Activated CD4-positive, CD25-positive, alpha-beta regulatory T cell (primary cell): ENCODE measurements around the gene SAXO2.
"Not testable (repeated sequence)": the region's sequence is repeated elsewhere in the genome, so short reads cannot be mapped to it uniquely, and the experiment has no call there.

Experiments
- DNase-seq, 4 experiments: peaks; one replicate each; lab custom pipeline; 2025; lab: John Stamatoyannopoulos, UW

SAXO2 gene

DNA sequence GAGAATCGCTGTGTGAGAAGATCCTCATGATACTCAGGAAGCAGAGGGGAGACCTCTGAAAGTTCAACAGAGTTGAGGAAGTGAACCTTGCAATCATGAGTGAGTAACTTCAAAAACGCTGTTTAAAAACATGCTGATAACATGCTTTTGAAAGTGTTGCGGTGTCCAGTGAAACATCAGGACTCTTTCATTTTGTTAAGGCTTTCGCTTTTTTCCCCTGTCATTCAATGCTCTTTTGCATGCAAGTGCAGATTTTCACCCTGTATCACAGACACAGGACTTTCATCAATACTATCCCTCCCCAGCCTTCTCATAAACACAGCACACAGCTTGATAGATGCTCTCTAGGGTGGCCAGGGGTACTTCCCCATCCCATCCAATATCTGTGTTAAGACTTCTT, 23.9 kb downstream of the SAXO2 start:
- DNase-seq = not testable (repeated sequence)

DNA sequence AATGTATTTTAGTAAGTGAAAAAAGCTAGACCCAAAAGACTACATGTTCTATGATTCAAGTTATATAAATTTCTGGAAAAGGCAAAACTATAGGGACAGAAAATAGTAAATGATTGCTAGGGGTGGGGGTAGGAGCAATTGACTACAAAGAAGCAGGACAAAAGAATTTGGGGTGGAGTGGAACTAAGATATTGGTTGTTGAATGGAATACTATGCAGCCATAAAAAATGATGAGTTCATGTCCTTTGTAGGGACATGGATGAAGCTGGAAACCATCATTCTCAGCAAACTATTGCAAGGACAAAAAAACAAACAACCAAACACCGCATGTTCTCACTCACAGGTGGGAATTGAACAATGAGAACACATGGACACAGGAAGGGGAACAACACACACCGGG, 25.6 kb downstream of the SAXO2 start:
- not testable (repeated sequence) for DNase-seq

DNA sequence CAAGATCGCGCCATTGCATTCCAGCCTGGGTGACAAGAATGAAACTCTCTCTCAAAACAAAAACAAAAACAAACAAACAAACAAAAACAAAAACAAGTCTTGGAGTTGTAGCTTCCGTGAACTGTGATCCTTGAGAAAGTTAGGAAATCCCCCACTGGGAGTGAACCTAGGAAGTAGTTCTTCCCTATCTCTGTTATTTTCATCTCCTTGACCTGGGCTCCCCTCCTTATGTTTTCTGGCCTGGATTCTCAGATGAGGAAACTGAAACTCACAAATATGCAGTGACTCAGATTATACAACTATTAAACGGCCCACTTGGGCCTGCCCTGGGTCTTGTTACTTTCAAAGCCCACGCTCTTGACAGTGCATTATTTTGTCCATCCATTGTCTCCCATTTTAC, 29.7 kb downstream of the SAXO2 start:
- no peak for DNase-seq

DNA sequence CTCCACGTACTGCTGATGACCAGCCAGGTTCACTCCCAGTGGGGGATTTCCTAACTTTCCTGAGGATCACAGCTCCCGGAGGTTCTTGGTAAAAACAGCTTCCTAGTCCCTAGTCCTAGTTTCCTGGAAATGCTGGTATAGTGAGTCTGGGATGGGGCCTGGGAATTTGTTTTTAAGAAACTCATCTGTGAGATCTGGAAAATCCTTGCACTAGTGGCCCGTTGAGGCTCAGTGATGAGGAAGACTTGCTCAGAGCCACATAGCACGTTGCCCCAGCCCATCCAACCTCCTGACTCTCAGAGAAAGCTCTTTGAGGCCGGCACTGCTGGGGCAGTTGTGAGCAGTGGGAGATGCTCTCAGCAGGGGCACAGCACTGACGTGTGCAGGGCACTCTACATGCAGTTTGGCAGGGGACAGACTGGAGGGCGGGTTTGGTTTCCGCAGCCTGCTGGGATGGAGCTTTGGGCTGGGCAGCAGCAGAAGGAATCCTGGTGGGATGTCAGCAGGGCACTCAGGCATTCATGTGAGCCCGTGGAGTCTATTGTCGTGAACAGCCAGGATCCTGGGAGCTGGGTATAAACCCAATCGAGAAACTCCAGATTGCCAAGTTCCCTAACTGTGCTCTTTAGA, 31.6 kb downstream of the SAXO2 start:
- DNase-seq = no peak

DNA sequence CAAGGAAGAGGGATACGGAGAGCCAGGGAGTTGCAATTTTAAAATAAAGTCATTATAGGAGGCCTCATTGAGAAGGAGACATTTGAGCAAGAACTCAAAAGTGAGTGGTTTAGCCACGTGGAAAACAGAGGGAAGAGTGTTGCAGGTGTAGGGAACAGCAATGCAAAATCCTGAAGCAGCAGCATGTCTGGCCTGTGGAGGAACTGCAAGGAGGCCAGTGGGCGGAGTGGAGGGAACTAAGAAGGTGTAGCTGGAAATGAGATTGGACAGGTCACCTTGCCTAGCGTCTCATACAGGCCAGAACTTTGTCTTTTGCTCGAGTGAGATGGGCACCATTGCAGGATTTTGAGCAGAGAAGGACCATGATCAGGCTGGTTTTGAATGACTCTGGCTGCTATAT, 34.9 kb downstream of the SAXO2 start:
- no peak for DNase-seq

DNA sequence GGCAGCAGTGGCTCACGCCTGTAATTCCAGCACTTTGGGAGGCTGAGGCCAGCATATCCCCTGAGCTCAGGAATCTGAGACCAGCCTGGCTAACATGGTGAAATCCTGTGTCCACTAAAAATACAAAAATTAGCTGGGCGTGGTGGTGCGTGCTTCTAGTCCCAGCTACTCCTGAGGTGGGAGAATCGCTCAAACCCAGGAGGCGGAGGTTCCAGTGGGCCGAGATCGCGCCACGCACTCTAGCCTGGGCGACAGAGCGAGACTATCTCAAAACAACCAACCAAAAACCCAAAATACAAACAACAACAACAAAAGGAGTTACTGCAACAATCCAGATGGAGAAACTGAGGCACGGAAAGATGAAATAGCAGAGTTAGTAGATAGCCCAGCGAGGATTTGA, 35.4 kb downstream of the SAXO2 start:
- no peak for DNase-seq

DNA sequence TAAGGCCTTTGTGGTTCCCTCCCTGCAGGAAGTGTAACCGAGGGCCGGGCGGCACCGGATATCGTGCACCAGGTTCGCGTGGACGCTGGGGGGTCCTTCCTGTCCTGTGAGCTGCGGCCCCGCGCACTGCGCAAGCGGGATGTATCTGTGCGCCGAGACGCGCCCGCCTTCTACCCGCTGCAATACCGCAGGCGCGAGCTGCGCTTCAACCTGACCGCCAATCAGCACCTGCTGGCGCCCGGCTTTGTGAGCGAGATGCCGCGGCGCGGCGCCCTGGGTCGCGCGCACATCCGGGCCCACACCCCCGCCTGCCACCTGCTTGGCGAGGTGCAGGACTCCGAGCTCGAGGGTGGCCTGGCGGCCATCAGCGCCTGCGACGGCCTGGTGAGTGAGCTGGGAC, 35.9 kb downstream of the SAXO2 start:
- peak in 2 of 4 experiments; percentile 34 to 39 for DNase-seq

DNA sequence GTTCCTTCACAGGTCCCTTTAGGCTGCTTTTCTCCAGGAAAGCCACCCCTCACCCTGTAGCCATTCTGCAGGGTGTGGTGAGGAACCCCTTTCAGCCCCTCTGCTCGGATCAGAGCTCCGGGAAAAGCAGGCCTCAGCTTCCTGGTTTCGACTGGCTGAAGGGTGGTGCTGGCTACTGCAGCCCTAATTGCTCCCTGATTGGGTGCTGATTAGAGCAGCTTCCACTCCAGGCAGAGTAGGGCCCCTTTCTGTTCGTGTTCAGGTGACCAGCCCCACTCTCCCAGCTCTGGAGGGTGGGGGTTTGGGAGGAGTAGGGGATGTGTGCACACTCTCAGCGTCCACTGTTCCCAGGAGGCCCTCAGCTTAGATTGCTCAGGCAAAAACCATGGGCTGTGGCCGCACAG, 36.9 kb downstream of the SAXO2 start:
- not testable (repeated sequence) for DNase-seq

DNA sequence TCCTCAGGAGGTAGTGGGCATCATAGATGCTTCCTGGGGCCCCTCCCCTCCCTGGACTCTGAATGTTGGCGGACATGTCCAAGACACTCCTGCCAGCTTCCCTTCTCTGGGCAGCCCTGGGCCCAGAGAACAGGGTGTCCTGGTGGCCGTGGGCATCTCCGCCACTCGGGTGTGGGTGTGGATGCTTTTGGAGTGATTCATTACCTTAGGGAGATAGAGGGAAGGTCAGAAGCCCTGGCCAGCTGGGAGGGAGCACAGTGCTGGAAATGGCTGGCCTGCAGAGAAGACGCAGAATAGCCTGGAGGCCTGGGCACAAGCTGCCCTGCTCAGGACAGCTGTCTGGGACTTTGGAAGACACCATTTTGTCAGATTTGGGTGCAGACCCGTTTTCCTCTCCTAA, 37.7 kb downstream of the SAXO2 start:
- not testable (repeated sequence) for DNase-seq

DNA sequence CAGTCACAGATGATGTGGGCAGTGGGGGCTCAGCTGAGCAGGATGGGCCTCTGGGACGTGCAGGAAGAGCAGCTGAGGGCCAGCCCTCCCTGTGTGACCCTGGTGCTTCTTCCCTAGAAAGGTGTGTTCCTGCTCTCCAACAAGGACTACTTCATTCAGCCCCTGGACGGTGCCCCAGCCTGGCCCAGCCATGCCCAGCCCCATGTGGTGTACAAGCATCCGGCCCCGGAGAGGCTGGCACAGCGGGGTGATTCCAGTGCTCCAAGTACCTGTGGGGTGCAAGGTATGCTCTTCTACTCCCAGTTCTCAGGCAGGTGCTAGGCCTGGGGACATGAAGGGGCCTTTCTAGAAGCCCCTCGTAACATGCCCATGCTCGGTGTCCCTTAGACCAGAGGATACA, 38.3 kb downstream of the SAXO2 start:
- DNase-seq = no peak

DNA sequence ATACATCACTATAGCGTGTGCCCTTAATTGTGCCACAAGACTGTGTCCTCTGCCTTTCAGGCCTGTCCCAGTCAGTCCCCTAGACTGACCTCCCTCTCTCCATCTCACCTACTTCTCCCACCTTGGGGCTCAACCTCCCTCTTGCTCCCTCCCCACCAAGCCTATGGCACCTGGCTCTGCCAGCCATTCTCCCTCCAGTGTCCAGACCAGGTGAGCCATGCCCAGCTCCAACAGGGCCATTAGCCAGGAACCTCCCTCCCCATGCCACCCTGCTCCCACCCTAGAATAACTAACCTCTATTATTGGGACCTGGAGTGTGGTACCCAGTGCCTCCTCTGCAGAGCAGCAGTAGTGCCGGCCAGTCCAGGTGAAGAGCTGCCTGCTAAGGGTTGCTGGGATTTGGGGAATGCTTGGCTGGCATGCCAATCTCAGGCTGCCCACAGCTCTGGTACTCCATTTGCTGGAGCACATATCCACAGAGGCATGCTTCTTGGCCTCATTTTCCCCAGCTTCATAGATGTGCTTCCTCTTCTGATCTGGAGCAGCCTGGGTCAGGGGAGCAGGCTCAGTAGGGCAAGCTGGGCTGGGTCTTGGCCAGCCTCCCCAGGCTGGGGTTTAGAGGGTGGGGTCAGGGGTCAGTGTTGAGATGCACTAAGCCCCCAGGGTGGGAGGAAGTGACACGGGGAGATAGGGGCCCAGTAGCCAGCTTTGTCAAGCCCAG, 38.8 kb downstream of the SAXO2 start:
- no peak for DNase-seq

DNA sequence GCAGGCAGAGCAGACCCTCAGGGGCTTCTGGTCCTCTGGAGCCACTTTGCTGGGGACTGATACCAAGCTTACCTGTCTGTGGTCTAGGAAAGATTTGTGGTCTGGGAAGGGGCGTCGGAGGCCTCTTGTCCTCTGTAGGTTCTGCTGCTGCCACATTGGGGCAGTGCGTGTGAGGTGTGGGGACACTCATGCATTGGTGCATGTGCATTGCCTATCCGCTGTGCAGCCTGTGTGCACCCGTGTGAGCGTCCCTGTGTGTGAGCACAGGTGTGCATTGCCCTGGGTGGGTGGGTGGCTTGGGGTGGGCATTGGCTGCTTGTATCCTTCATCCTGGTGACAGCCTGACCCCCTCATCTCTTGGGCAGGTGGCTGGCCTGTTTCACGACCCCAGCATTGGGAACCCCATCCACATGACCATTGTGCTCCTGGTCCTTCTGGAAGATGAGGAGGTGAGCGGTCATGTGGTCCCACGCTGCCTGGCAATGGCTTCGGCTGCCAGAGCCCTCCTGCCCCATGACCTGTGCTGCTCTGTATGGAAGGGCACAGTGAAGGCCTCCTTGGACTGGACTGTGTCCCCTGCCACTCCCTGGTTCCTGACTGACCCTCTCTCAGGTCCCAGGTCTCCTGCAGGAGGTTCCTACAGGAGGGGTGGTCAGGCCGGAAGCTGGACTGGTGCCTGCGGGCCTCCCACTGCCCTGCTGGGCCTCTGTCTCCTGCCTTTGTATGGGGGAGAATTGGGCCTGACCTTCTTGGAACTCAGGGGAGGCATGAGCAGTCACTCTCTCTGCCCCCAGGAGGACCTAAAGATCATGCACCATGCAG, 41.5 kb downstream of the SAXO2 start:
- no peak for DNase-seq

DNA sequence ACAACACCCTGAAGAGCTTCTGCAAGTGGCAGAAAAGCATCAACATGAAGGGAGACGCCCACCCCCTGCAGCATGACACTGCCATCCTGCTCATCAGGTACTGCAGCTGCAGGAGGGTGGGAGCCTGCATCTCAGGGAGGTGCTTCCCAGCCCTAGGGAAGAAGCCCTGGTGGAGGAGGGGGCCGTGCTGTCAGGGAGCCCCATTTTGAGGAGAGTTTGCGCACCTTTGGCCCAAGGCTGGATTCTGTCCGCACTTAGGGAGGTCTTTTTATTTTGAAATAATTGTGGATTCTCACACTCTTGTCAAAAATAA, 42.1 kb downstream of the SAXO2 start:
- DNase-seq = no peak

DNA sequence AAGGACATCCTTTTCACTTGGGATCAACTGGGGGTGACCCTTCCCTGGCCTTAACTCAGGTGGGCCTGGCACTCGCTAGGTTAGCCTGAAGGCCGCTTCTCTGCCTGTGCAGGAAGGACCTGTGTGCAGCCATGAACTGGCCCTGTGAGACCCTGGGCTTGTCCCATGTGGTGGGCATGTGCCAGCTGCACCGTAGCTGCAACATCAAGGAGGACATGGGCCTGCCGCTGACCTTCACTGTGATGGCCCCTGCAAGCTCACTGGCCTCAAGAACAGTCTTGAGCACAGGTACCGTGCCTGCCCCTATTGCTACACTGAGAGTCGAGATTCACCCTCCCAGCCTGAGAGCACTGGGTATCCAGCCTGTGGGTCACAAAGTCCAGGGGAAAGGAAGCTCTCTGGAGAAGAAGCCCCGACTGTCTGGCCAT, 43.0 kb downstream of the SAXO2 start:
- no peak for DNase-seq

DNA sequence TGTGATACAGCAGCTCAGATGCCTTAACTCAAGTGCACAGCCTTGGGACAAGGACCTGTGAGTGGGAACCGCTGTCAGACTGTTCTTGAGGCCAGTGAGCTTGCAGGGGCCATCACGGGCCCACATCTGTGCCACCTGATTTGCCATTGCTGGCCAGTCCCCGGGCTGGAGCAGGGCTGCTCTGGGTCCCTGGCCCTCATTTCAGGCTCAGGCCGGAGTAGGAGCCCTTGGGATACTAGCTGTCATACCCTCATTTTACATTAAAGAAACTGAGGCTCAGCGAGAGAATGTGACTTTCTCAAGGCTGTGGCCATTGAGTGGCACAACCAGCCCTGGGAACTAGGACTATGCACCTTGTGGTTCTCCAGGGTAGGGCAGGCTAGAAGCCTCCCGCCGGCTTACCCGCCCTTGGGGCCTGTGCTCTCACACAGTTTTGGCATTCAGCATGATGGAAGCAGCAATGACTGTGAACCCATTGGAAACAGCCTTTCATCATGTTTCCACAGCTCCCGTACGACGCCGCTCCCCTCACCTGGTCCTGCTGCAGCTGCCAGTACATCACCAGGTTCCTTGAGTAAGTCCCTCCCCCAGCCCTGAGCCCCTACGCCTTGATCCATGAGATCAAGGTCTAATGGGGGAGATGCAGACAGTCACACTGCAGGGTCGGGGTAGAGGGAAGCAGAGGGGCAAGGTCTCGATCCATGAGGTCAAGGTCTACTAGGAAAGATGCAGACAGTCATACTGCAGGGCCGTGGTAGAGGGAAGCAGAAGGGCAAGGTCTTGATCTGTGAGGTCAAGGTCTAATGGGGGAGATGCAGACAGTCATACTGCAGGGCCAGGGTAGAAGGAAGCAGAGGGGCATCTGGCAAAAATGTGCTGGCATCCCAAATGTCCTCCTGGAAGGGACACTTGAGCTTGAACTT, 44.4 kb downstream of the SAXO2 start:
- no peak for DNase-seq

DNA sequence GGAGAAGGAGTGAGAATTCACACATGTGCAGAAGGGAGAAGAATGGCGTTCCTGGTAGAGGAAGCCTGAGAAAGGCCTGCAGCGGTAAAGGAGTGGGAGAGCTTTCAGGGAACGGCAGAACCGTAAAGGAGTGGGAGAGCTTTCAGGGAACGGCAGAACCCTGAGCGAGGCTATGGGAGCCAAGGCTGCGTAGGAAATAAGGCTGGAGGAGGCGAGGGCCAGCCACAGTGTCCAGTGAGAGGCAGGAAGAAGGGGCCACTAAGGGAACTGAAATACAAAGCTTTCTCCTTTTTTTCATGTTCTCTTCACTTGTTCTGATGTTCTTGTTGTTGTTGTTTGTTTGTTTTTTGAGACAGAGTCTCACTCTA, 45.1 kb downstream of the SAXO2 start:
- DNase-seq = no peak

DNA sequence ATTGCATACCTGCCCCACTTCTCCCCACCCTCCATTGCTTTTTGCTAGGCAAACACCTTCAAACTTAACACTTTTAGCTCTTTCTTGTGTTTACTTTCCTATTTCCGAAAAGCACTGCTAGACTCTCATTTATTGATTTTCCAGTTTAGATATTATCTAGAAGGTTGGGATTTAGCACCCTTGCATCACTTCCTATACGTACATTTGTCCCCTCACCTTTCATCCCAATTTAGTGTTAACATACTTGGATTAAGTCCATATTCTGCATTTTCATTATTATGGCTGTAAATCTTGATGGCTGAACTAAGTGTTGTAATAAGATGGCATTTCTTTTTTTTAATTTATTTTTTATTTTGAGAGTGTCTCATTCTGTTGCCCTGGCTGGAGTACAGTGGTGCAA, 47.2 kb downstream of the SAXO2 start:
- DNase-seq = no peak

DNA sequence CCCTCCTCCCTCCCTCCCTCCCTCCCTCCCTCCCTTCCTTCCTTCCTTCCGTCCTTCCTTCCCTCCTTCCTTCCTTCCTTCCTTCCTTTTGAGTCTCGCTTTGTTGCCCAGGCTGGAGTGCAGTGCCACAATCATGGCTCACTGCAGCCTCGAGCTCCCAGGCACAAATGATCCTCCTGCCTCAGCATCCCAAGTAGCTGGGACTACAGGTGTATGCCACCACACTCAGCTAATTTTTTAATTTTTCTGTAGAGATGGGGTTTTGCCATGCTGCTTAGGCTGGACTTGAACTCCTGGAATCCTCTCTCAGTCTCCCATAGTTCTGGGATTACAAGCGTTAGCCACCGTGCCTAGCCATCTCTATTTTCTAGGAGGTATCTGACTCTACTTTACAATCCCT, 48.7 kb downstream of the SAXO2 start:
- not testable (repeated sequence) for DNase-seq

DNA sequence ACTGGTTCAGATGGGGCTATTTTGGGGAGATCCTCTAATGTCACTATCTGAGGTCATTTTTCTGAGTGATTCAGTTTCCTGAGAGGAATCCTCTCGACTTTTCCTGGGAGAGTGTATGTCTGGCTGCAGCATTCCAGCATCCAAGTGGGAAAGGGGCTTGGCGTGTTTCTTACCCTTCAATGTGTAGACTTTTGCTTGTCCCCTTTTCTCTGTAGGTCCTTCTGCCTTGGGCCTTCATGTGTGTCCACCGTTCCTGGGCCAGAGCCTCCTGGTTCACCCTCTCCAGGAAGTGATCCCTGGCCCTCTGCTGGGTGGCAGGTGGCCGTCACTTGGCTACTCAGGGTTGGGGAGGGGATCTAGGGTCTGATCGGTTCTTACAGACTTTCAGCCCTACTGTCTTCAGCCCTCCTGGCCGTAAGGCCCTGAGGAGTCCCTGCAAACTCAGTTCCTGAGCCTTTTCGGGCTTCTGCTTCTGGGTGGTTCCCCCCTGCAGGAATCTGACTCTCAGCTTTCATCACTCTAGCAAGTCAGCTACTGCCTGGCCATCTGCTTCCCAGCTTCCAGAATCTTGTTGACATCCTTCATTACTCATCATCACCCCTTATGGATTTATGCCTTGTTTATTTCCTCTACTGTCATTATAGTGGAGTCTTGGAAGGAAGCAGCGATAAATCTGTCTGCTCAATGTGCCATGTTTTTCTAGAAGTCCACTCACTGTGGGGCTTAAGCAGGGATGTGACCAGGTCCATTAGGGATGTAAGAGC, 50.1 kb downstream of the SAXO2 start:
- no peak for DNase-seq

DNA sequence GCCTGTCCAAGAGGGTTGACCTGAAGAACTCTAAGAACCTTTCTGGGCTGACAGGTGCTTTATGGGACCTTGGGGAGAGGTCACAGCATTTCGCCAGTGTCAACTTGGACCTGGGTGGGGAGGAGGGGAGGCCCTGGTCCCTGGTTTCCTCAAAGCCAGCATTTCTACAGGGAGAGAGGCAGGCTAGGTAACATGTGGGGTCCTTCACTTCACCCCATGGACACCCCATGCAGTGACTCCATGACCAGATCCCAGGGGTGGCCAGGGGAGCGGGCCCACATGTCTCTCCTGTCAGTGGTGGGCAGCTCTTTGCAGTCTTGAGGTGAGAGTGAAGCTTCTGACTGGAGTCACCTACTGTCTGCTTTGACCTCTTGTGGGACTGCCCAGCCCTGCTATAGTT, 50.8 kb downstream of the SAXO2 start:
- no peak for DNase-seq
